ENCODE measurements around the gene ABCG1. TPM values are rescaled to one million over a fixed set of nuclear protein-coding genes. Genes with fewer than 3 reads are reported as not detected.
"Not testable (repeated sequence)": the region's sequence is repeated elsewhere in the genome, so short reads cannot be mapped to it uniquely, and the experiment has no call there.

The ABCG1 gene
- total RNA-seq, 1 donor from 2014 or later = 74.9 TPM

DNA sequence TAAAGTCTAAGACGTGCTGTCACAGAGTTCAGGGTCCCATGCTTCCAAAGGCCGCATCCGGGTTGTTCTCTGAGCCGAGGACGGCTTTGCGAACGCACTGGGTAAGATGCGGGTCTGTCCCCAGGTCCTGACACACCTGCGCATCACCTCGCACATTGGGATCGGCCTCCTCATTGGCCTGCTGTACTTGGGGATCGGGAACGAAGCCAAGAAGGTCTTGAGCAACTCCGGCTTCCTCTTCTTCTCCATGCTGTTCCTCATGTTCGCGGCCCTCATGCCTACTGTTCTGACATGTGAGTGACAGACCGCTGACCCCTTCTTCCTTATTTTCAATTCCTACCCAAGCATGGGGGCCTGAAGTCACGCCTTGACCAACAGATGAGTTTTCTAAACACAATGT lies 71.0 kb downstream of the ABCG1 start:
- peak; percentile 55 to 56 for ATAC-seq

GRCh38 chr21:42290505-42290904 lies 71.6 kb downstream of the ABCG1 start:
- intact Hi-C loops (cut with DNase I) = no loop called here
- no peaks in the 10 kb centered on the region for H3K27me3 ChIP-seq (ENCODE audit: low read depth)
- H3K36me3 ChIP-seq = peaks cover 78% of the 10 kb centered on the region
- no peak overlapping the region for H3K27ac ChIP-seq
- DNase-seq (no peak), ATAC-seq (no peak)
- H3K9me3 ChIP-seq = no peaks in the 10 kb centered on the region
- H3K4me1 ChIP-seq = no peaks in the 10 kb centered on the region
- TF ChIP-seq CTCF (IDR thresholded peaks at IDR 0.05) = no peak
- H3K4me3 ChIP-seq = no peak overlapping the region

More for the DNA sequence above, 71.0 kb downstream of the ABCG1 start:
- Histone ChIP-seq H3K27me3 (ENCODE audit: low read depth) (no peaks in the 10 kb centered on the region), H3K9me3 (no peaks in the 10 kb centered on the region), H3K36me3 (peaks cover 79% of the 10 kb centered on the region), H3K4me1 (no peaks in the 10 kb centered on the region), H3K4me3 (no peak overlapping the region), H3K27ac (no peak overlapping the region)
- TF ChIP-seq CTCF (IDR thresholded peaks at IDR 0.05) = no peak
- intact Hi-C loops (cut with DNase I) = no loop called here
- peak; percentile 81 for DNase-seq

DNA sequence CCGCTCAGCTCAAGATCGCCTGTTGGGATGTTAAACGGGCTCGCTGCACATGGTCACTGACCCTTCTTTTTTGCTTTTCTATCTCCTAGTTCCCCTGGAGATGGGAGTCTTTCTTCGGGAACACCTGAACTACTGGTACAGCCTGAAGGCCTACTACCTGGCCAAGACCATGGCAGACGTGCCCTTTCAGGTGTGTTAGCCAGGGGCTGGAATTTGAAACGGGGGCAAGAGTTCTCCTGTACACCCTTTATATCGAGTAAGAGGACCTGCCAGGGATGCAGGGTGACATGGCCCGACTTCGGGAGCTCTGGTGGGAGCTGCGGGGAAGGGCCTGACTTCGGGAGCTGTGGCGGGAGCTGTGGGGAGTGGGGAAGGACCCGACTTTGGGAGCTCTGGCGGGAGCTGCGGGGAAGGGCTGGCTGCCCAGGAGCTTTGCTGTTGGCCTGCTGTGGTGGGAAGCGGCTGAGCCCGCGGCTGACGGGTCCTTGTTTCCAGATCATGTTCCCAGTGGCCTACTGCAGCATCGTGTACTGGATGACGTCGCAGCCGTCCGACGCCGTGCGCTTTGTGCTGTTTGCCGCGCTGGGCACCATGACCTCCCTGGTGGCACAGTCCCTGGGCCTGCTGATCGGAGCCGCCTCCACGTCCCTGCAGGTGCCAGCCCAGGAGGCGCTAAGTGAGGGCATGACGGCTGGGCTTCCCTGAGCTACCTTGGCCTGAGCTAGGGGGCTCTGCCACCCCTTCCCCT lies 72.2 kb downstream of the ABCG1 start:
- H3K36me3 ChIP-seq = peaks cover 77% of the 10 kb centered on the region

GRCh38 chr21:42291751-42292562 lies 73.0 kb downstream of the ABCG1 start:
- H3K36me3 ChIP-seq = peaks cover 77% of the 10 kb centered on the region
- no peaks in the 10 kb centered on the region for H3K27me3 ChIP-seq (ENCODE audit: low read depth)
- H3K4me3 ChIP-seq = no peak overlapping the region
- H3K27ac ChIP-seq = no peak overlapping the region
- H3K4me1 ChIP-seq = no peaks in the 10 kb centered on the region
- ATAC-seq (peak in 1 of 2 donors; percentile 9), DNase-seq (no peak)
- TF ChIP-seq CTCF (IDR thresholded peaks at IDR 0.05) = no peak
- H3K9me3 ChIP-seq = no peaks in the 10 kb centered on the region
- intact Hi-C loops (cut with DNase I) = no loop called here

More for the DNA sequence above, 72.2 kb downstream of the ABCG1 start:
- TF ChIP-seq CTCF (IDR thresholded peaks at IDR 0.05) = no peak
- Histone ChIP-seq H3K27me3 (ENCODE audit: low read depth) (no peaks in the 10 kb centered on the region), H3K27ac (no peak overlapping the region), H3K4me1 (no peaks in the 10 kb centered on the region), H3K9me3 (no peaks in the 10 kb centered on the region), H3K4me3 (no peak overlapping the region)
- intact Hi-C loops (cut with DNase I) = no loop called here
- ATAC-seq (no peak), DNase-seq (no peak)

DNA sequence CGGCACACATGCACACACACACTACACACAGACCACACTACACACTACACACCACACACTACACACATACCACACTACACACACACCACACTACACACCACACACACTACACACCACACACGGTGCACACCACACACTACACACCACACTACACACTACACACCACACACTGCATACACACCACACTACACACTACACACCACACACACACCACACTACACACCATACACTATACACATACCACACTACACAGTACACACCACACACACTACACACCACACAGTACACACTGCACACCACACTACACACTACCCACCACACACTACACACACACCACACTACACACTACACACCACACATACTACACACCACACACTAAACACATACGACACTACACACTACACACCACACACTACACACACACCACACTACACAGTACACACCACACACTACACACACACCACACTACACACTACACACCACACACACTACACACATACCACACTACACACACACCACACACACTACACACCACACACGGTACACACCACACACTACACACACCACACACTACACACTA lies 73.7 kb downstream of the ABCG1 start:
- H3K27me3 ChIP-seq (ENCODE audit: low read depth); DNase-seq; H3K4me1 ChIP-seq; intact Hi-C loops (cut with DNase I); H3K4me3 ChIP-seq; H3K9me3 ChIP-seq; ATAC-seq; H3K27ac ChIP-seq: not testable (repeated sequence)
- H3K36me3 ChIP-seq = peaks cover 75% of the 10 kb centered on the region
